Inflammatory macrophage treated with lipopolysaccharide for 1 hour (primary cell): ENCODE data around the gene LRRC53.

Experiments
- DNase-seq, 2 donors: peaks; one replicate each; pipeline ENCODE4 v3.0.0-alpha.2; 2020 to 2022

Gene LRRC53

GRCh38 chr1:74512170-74512915 lies at the start of gene LRRC53:
Gene LRRC53, minus strand, starts transcription at chr1:74512611. Its CDS starts 29,262 bp downstream, at chr1:74483349.
- no peak for DNase-seq

GRCh38 chr1:74549932-74550331 lies 37.5 kb upstream of the LRRC53 start:
- DNase-seq: no peak

GRCh38 chr1:74548961-74549750 lies 36.7 kb upstream of the LRRC53 start:
- DNase-seq: no peak

GRCh38 chr1:74545821-74546220 lies 33.4 kb upstream of the LRRC53 start:
- DNase-seq: no peak

- DNase-seq: no peak
These were observed 21.8 kb upstream of the LRRC53 start for GRCh38 chr1:74534241-74534640.

GRCh38 chr1:74531796-74532195 lies 19.4 kb upstream of the LRRC53 start:
- DNase-seq: no peak

- no peak for DNase-seq
These were observed 18.5 kb upstream of the LRRC53 start for GRCh38 chr1:74530892-74531291.

GRCh38 chr1:74528123-74528522 lies 15.7 kb upstream of the LRRC53 start:
- DNase-seq: no peak

GRCh38 chr1:74526708-74527107 lies 14.3 kb upstream of the LRRC53 start:
- DNase-seq: no peak

GRCh38 chr1:74523873-74524480 lies 11.6 kb upstream of the LRRC53 start:
- no peak for DNase-seq

GRCh38 chr1:74522148-74522547 lies 9.7 kb upstream of the LRRC53 start:
- DNase-seq: no peak

- no peak for DNase-seq
These were observed 5.2 kb upstream of the LRRC53 start for GRCh38 chr1:74517599-74518051.

GRCh38 chr1:74513411-74514300 lies 1.2 kb upstream of the LRRC53 start:
- DNase-seq: no peak

- DNase-seq: no peak
These were observed 4.0 kb downstream of the LRRC53 start for GRCh38 chr1:74508449-74508848.

- DNase-seq: no peak
These were observed 6.3 kb downstream of the LRRC53 start for GRCh38 chr1:74505928-74506710.

- no peak for DNase-seq
These were observed 7.4 kb downstream of the LRRC53 start for GRCh38 chr1:74504933-74505512.

- peak; percentile 2 to 13 for DNase-seq
These were observed 8.1 kb downstream of the LRRC53 start for GRCh38 chr1:74504125-74504932.

GRCh38 chr1:74502858-74503257 lies 9.6 kb downstream of the LRRC53 start:
- no peak for DNase-seq

- DNase-seq: no peak
These were observed 10.0 kb downstream of the LRRC53 start for GRCh38 chr1:74502432-74502831.

- DNase-seq: no peak
These were observed 13.5 kb downstream of the LRRC53 start for GRCh38 chr1:74498901-74499300.

GRCh38 chr1:74496669-74497068 lies 15.7 kb downstream of the LRRC53 start:
- DNase-seq: no peak
